Measurements from ENCODE around the gene CLASP1. TPM values are rescaled to one million over a fixed set of nuclear protein-coding genes. Genes with fewer than 3 reads are reported as not detected.
"Not testable (repeated sequence)": the region's sequence is repeated elsewhere in the genome, so short reads cannot be mapped to it uniquely, and the experiment has no call there.

The CLASP1 gene
- total RNA-seq, 1 donor from 2014 or later = 58.3 TPM

- DNase-seq = no peak
- intact Hi-C loops (cut with DNase I) = no loop called here
- ATAC-seq (ENCODE audit: poor library complexity) = no peak
These were observed 148.2 kb downstream of the CLASP1 start for GRCh38 chr2:121501031-121501430.

DNA sequence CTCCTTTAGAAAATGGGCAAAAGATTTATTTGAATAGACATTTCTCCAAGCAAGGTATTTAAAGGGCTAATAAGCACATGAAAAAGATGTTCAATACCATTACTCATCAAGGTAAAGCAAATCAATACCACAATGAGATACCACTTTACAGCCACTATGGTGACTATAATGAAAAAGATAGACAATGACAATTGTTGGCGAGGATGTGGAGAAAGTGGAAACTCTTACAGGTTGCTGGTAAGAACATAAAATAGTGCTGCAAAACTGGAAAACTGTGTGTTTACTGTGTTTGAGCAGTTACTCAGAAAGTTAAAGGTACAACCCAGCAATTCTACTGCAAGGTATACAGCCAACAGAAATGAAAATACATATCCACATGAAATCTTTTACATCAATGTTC lies 150.5 kb downstream of the CLASP1 start:
- ATAC-seq (ENCODE audit: poor library complexity) (no peak), DNase-seq (no peak)
- intact Hi-C loops (cut with DNase I) = no loop called here

DNA sequence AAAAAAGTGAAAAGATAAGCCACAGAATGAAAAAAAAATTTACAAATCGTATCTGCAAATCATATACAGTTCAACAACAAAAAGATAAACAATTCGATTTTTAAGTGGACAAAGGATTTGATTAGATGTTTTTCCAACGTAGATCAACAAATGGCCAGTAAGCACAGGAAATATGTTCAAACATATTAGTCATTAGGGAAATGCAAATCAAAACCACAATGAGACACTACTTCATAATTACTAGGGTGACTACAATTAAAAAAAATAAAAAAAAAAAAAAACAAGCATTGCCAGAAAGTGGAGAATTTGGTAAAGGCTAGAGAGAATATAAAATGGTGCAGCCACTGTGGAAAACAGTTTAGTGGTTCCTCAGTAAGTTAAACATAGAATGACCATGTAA lies 156.9 kb downstream of the CLASP1 start:
- intact Hi-C loops (cut with DNase I) = no loop called here
- DNase-seq (no peak), ATAC-seq (ENCODE audit: poor library complexity) (no peak)

GRCh38 chr2:121491518-121491917 lies 157.7 kb downstream of the CLASP1 start:
- DNase-seq (no peak), ATAC-seq (ENCODE audit: poor library complexity) (no peak)
- intact Hi-C loops (cut with DNase I) = no loop called here

DNA sequence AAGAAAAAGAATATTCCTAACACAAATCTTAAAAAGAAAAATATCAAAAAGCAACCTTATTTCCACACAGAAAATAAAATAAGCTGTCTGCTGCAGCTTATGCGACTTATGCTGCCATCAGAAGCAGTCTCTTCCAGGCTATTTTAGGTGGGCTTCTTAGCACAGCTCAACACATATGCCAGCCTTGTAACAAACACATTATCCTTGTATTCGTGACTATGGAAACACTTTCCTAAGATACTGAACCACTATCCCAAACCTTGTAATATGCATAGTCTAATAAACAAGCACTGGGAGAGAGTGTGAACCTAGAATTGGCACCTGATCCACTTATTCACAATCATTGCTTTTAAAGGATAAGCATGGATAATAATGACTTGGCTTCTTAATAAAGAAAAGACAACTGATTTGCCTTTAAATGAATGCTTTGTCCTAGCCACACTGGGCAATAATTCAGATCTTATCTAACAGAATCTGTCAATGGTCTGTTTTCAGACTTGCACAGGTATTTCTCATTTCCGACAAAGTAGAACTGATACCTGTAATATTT lies 158.6 kb downstream of the CLASP1 start:
- ATAC-seq (ENCODE audit: poor library complexity) = no peak

DNA sequence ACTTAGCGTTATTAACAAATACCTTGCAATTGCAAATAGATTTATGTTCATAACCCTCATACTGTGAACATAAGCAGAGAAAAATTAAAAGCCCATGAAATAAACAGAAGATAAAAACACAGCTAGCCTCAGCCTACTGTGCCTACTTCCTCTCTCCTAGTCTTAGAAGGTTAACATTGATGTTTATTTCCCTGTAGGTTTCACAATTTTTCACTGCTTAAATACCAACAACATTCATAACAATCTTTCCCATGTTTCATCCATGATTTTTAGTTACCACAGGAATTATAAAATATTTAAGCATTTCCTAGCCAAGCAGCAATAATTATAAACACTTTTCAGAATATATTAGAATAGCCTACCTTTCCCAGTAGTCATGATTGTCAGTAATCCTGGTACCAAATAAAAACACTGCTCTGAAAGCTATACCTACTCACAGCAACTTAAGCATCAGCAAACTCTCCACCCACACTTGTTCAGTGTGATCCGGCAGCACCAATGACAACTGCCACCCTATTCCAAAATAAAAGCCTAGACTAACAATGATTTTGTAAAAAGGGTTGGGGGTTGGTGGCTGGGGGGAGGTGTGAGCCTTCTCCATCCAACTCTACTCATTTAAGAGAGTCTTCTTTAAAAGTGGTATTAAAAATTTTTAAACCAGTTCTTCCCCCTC lies 159.2 kb downstream of the CLASP1 start:
- DNase-seq = no peak
- intact Hi-C loops (cut with DNase I) = no loop called here
- no peak for ATAC-seq (ENCODE audit: poor library complexity)

More for the DNA sequence above, 158.6 kb downstream of the CLASP1 start:
- no peak for DNase-seq
- intact Hi-C loops (cut with DNase I) = no loop called here

- no peak for DNase-seq
- intact Hi-C loops (cut with DNase I) = no loop called here
- peak; percentile 30 for ATAC-seq (ENCODE audit: poor library complexity)
These were observed 160.0 kb downstream of the CLASP1 start for GRCh38 chr2:121489284-121489683.

DNA sequence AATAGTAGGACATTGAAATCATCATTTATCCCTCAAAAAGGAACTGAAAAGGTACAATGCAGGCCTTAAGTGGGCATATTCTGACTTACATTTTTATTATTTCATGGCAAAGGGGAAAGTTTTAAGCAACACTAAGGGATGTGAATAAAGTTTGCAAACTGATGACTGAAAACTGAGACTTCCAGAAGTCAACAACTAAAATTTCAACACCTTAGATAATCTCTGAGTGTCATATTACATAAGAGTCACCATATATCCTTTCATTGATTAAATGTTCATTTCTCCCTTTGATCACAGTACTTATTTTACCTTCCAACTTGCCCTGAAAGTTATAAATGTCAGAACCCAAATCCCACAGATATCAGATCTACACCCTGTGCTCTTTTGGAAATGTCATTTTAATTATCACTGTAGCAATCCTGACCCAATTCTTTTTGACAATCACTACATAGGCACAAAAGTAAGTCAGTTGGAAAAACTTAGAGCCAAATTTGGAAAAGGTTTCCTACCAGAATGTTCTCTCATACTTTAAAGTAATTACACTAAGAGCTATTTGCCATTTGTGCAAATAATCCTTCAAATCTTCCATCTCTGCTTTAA lies 163.0 kb downstream of the CLASP1 start:
- intact Hi-C loops (cut with DNase I) = no loop called here
- no peak for ATAC-seq (ENCODE audit: poor library complexity)
- DNase-seq = no peak

- DNase-seq (no peak), ATAC-seq (ENCODE audit: poor library complexity) (no peak)
- intact Hi-C loops (cut with DNase I) = no loop called here
These were observed 164.2 kb downstream of the CLASP1 start for GRCh38 chr2:121485039-121485438.

DNA sequence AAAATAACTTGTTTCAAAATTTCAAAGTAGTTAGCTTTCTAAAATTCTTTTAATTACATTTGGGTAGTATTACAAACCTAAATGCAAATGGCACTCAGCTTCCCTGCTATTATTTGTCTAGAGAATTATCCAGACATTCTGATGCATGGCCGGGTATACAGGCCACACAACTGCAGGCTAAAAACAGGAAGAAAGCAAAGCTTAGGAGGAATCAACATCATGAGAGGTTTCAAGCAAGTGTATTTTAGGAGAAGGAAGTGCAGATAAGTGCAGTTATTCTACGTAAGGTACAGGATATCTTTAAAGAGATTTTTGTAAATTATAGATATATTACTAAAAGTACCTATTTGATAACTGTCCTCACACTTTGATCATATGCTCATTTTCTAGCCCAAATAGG lies 165.4 kb downstream of the CLASP1 start:
- ATAC-seq (ENCODE audit: poor library complexity) (no peak), DNase-seq (no peak)
- intact Hi-C loops (cut with DNase I) = no loop called here

DNA sequence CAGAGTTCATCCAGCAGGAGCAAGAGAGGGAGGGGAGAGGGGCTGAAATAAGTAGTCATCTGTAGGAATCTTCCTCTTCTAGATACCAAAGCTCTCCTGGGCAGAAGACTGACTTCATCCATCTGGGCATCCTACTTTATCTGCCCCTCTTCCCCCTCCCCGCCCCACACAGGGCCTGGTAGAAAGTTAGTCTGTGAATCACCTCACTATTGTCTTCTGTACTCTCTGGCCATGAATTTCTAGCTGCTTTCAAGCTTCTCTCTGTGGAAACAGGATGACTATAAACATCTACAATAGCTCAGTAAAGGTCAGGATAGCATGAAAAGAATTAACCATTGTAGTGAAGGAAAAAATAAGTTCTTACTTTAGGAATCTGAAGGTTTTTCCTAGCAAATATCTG lies 166.2 kb downstream of the CLASP1 start:
- ATAC-seq (ENCODE audit: poor library complexity) (no peak), DNase-seq (no peak)
- intact Hi-C loops (cut with DNase I) = no loop called here

DNA sequence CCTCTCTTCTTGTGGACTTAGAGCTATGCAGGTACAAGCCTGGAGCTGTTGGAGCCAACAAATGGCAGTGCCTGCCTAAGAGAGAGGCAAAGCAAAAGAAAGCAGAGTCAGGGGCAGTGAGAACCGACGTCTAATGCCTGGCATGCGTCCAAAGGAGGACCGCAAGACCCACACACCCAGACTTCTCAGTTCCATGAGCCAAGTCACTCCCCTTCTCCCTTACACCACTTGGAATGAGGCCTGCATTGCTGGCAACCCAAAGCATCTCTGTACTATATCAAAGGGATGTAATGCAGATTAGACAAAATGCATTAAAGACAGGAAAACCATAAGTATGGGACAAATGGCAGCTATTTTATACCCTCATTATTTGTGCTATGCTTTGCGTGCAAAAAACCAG lies 168.4 kb downstream of the CLASP1 start:
- intact Hi-C loops (cut with DNase I) = no loop called here
- DNase-seq = no peak
- peak; percentile 28 for ATAC-seq (ENCODE audit: poor library complexity)

- intact Hi-C loops (cut with DNase I) = no loop called here
- DNase-seq (no peak), ATAC-seq (ENCODE audit: poor library complexity) (peak; percentile 65)
These were observed 169.3 kb downstream of the CLASP1 start for GRCh38 chr2:121479882-121480522.

GRCh38 chr2:121478996-121479745 lies 170.1 kb downstream of the CLASP1 start:
- intact Hi-C loops (cut with DNase I) = no loop called here
- DNase-seq (no peak), ATAC-seq (ENCODE audit: poor library complexity) (no peak)

DNA sequence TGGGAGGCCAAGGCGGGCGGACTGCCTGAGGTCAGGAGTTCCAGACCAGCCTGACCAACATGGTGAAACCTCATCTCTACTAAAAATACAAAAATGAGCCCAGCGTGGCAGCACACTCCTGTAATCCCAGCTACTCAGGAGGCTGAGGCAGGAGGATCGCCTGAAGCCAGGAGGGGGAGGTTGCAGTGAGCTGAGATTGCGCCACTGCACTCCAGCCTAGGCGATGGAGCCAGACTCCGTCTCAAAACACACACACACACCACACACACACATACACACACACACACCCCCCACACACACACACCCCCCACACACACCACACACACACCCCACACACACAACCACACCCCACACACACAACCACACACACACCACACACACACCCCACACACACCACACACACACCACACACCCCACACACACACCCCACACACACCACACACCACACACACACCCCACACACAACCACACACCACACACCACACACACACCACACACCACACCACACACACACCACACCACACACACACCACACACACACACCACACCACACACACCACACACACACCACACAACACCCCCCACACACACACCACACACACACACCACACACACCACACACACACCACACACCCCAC lies 170.8 kb downstream of the CLASP1 start:
- DNase-seq; ATAC-seq (ENCODE audit: poor library complexity); intact Hi-C loops (cut with DNase I): not testable (repeated sequence)

DNA sequence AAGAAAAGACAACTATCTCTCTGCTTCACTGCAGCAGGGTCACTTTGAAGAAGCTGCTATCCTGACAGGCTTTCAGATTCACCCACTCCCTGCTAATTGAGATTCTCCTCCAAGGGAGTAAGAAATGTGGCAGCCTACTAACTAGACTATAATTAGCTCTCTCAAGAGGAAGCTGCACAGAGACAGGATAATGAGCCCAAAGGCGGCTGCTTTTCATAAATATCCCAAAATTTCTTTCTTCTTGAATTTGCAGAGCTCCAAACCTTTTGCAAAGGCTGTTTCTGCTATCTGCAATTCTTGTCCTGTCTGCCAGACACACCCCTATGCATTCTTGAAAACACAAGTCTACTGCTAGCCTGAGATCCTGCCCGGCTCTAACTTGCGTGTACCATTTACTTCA lies 172.6 kb downstream of the CLASP1 start:
- intact Hi-C loops (cut with DNase I) = no loop called here
- DNase-seq = no peak
- ATAC-seq (ENCODE audit: poor library complexity) = peak; percentile 28

DNA sequence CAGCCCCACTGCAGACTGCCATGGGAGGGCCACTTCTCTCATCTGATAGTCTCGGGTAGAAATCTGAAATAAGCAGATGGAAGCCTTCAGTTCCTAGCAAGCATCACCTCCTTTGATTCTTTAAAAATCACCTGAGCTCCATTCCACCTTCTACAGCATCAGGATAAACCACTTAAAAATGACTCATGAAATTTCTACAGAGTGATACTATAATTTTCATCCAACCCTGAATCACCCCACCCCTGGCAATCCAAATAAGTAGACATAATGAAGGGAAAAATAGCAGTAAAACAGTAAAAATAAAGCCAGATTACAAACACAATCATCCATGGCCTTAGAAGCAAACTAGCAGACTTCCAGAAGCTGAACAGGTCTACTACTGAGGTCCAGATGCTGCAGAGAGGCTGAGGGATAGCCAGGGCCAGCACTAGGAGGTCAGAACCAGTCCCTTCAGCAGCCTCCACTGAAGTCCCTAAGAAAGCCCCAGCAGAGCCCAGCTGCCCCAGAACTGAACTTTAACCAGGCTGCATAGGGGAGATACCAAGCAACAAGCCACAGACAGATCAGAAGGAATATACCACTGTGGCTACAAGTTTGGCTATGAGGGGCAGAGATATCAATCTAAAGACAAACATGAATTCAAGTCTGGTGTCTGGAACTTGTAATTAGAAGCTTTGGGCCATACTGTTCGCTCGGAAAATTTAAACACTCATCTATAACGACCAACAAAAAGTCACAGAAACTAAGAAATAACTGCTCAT lies 173.3 kb downstream of the CLASP1 start:
- no peak for ATAC-seq (ENCODE audit: poor library complexity)
- no peak for DNase-seq
- intact Hi-C loops (cut with DNase I) = no loop called here

DNA sequence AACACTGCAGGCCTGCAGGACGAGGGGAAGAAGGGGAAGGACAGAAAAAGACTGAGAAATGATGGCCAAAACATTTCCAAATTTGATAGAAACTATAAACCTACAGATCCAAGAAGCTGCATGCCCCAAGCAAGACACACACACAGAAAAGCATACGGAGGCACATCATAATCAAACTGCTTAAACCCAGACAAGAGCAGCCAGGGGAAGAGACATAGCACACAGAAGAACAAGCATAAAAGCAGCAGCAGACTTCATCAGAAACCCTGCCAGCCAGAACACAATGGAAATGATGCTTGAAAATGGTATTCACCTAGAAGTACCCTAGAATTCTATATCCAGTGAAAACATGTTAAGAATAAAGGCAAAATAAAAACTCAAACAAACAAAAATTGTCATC lies 175.8 kb downstream of the CLASP1 start:
- no peak for ATAC-seq (ENCODE audit: poor library complexity)

More for the DNA sequence above, 175.8 kb downstream of the CLASP1 start:
- no peak for DNase-seq
- intact Hi-C loops (cut with DNase I) = no loop called here

All from Right ventricle myocardium superior (tissue), 1 donor.